K562 (cell line): ENCODE measurements around the gene LYST.

Experiments used
- CAMTA2 ChIP-seq: fragments of 250-450 bp; sonication (Bioruptor Pico); conservative IDR thresholded peaks from 2 replicates; pipeline ENCODE4 v1.5.1; 2022
- DPF2 ChIP-seq: fragments of 450-650 bp; IDR thresholded peaks from 2 replicates; pipeline ENCODE4 v1.6.1; 2016
- ESRRA ChIP-seq: fragments of 450-650 bp; IDR thresholded peaks from 2 replicates; pipeline ENCODE4 v1.6.1; 2014; ENCODE audit warnings: low read depth, mild to moderate bottlenecking, moderate library complexity, borderline replicate concordance
- ETV6 ChIP-seq, 3 experiments: fragments of 150-350 bp in 1 of 3; sonication (generic) in 1 of 3; formaldehyde crosslinking in 1 of 3; IDR thresholded peaks; 2 replicates each; pipeline versions ENCODE4 v1.6.1 to v1.8.0; 2014 to 2022; ENCODE audit warnings: borderline replicate concordance in 2 of 3, low read depth in 2 of 3, antibody characterized with exemption in 1 of 3, low read length in 1 of 3, mild to moderate bottlenecking in 1 of 3, missing genetic modification reagents in 1 of 3
- EZH2 ChIP-seq: IDR thresholded peaks from 2 replicates; pipeline ENCODE4 v1.6.1; 2012; ENCODE audit warnings: low read depth, mild to moderate bottlenecking, inconsistent platforms, low read length, borderline replicate concordance
- POLR2A ChIP-seq: fragments of 450-650 bp; conservative IDR thresholded peaks from 2 replicates; pipeline ENCODE4 v1.6.1; 2016
- PYGO2 ChIP-seq: fragments of 450-650 bp; IDR thresholded peaks from 2 replicates; pipeline ENCODE4 v1.6.1; 2016; ENCODE audit warnings: mild to moderate bottlenecking, missing genetic modification characterization, moderate library complexity, missing compliant biosample characterization
- SMC3 ChIP-seq: conservative IDR thresholded peaks from 2 replicates; pipeline ENCODE4 v1.6.1; 2011; ENCODE audit warnings: low read depth, low read length, improper control_type of control experiment; ENCODE audit not compliant: insufficient read depth
- TF ChIP-seq, protein P1 (sequence below), 3 experiments: IDR thresholded peaks in 2 of 3; conservative IDR thresholded peaks in 1 of 3; 2 replicates each; pipeline ENCODE4 v1.5.1; 2011 to 2012; ENCODE audit warnings: low read length in 3 of 3, mild to moderate bottlenecking in 3 of 3, control low read depth in 2 of 3, improper control_type of control experiment in 1 of 3, inconsistent platforms in 1 of 3, low read depth in 1 of 3, mixed read lengths in 1 of 3, moderate library complexity in 1 of 3; ENCODE audit not compliant: insufficient read depth in 2 of 3
- TF ChIP-seq, protein P2 (sequence below): fragments of 450-650 bp; IDR thresholded peaks from 2 replicates; pipeline ENCODE4 v1.6.1; 2016; ENCODE audit warnings: borderline replicate concordance
- TF ChIP-seq, protein P3 (sequence below): sonication (generic); formaldehyde crosslinking; IDR thresholded peaks from 2 replicates; pipeline ENCODE4 v1.8.1; 2022; ENCODE audit warnings: missing genetic modification reagents

DNA sequence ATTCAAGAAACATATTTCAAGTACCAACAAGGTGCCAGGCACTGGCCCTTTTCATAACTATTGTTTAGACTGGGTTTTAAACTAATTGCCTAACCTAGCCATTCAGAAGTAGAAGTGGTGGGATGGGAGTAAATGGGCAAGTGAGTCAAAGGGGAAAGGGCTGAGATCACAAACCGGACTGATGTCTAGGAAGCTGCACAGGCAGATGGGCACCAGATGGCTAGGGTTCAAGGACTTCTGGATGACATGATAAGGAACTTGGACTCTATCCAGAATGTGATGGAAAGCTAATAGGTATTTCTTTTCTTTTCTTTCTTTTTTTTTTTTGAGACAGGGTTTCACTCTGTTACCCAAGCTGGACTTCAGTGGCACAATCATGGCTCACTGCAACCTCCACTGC is 46.6 kb downstream of the LYST start:
- TF ChIP-seq, protein P1, sequence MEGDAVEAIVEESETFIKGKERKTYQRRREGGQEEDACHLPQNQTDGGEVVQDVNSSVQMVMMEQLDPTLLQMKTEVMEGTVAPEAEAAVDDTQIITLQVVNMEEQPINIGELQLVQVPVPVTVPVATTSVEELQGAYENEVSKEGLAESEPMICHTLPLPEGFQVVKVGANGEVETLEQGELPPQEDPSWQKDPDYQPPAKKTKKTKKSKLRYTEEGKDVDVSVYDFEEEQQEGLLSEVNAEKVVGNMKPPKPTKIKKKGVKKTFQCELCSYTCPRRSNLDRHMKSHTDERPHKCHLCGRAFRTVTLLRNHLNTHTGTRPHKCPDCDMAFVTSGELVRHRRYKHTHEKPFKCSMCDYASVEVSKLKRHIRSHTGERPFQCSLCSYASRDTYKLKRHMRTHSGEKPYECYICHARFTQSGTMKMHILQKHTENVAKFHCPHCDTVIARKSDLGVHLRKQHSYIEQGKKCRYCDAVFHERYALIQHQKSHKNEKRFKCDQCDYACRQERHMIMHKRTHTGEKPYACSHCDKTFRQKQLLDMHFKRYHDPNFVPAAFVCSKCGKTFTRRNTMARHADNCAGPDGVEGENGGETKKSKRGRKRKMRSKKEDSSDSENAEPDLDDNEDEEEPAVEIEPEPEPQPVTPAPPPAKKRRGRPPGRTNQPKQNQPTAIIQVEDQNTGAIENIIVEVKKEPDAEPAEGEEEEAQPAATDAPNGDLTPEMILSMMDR (IDR thresholded peaks at IDR 0.05 in 2 of 3, conservative IDR thresholded peaks at IDR 0.05 in 1 of 3; ENCODE audit: insufficient read depth in 2 of 3, low read depth in 1 of 3, low read length in 3 of 3): no peak
- TF ChIP-seq CAMTA2: no peak
- TF ChIP-seq DPF2: no peak
- TF ChIP-seq, protein P2, sequence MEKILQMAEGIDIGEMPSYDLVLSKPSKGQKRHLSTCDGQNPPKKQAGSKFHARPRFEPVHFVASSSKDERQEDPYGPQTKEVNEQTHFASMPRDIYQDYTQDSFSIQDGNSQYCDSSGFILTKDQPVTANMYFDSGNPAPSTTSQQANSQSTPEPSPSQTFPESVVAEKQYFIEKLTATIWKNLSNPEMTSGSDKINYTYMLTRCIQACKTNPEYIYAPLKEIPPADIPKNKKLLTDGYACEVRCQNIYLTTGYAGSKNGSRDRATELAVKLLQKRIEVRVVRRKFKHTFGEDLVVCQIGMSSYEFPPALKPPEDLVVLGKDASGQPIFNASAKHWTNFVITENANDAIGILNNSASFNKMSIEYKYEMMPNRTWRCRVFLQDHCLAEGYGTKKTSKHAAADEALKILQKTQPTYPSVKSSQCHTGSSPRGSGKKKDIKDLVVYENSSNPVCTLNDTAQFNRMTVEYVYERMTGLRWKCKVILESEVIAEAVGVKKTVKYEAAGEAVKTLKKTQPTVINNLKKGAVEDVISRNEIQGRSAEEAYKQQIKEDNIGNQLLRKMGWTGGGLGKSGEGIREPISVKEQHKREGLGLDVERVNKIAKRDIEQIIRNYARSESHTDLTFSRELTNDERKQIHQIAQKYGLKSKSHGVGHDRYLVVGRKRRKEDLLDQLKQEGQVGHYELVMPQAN: no peak
- TF ChIP-seq EZH2: no peak
- TF ChIP-seq, protein P3, sequence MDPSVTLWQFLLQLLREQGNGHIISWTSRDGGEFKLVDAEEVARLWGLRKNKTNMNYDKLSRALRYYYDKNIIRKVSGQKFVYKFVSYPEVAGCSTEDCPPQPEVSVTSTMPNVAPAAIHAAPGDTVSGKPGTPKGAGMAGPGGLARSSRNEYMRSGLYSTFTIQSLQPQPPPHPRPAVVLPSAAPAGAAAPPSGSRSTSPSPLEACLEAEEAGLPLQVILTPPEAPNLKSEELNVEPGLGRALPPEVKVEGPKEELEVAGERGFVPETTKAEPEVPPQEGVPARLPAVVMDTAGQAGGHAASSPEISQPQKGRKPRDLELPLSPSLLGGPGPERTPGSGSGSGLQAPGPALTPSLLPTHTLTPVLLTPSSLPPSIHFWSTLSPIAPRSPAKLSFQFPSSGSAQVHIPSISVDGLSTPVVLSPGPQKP (CRISPR knock-in tag): no peak
- no peak for TF ChIP-seq ETV6 (IDR thresholded peaks at IDR 0.05; ENCODE audit: borderline replicate concordance in 1 of 2, low read depth in 2 of 2, low read length in 1 of 2)
- TF ChIP-seq ETV6 (CRISPR knock-in tag; IDR thresholded peaks at IDR 0.05; ENCODE audit: borderline replicate concordance): no peak
- TF ChIP-seq POLR2A: no peak
- no peak for TF ChIP-seq ESRRA
- no peak for TF ChIP-seq SMC3
- no peak for TF ChIP-seq PYGO2 (tag)
